ENCODE results near the gene TUBB2A.

DNA sequence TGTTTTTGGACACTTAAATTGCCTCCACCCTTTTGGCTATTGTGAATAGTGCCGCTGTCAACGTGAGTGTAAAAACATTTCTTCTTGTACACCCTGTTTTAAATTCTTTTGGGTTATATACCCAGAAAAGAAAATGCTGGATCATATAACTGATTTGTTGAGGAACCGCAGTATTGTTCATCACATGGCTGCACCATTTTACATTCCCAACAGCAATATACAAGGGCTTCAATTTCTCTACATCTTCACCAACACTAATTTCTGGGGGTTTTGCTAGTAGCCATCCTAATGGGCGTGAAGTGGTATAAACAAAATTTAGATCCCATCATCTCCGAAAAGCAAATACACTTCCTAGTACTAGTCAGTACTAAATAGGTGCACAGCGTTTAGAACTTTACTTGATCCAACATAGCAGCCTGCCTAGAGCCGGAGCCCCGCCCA, 39.4 kb downstream of the TUBB2A start:
- TF ChIP-seq RCOR1 (conservative IDR thresholded peaks at IDR 0.05; ENCODE audit: low read depth, low read length), result no peak
- no peak for TF ChIP-seq POLR2A (IDR thresholded peaks at IDR 0.05; ENCODE audit: low read depth, low read length)
- TF ChIP-seq, protein P1, sequence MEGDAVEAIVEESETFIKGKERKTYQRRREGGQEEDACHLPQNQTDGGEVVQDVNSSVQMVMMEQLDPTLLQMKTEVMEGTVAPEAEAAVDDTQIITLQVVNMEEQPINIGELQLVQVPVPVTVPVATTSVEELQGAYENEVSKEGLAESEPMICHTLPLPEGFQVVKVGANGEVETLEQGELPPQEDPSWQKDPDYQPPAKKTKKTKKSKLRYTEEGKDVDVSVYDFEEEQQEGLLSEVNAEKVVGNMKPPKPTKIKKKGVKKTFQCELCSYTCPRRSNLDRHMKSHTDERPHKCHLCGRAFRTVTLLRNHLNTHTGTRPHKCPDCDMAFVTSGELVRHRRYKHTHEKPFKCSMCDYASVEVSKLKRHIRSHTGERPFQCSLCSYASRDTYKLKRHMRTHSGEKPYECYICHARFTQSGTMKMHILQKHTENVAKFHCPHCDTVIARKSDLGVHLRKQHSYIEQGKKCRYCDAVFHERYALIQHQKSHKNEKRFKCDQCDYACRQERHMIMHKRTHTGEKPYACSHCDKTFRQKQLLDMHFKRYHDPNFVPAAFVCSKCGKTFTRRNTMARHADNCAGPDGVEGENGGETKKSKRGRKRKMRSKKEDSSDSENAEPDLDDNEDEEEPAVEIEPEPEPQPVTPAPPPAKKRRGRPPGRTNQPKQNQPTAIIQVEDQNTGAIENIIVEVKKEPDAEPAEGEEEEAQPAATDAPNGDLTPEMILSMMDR (IDR thresholded peaks at IDR 0.05 in 2 of 3, conservative IDR thresholded peaks at IDR 0.05 in 1 of 3; ENCODE audit: control insufficient read depth in 2 of 3, extremely low read depth in 1 of 3, insufficient read depth in 1 of 3, low read depth in 3 of 3, low read length in 3 of 3), result no peak
- no peak for TF ChIP-seq NFYB (IDR thresholded peaks at IDR 0.05; ENCODE audit: insufficient read depth, low read depth, low read length)
- TF ChIP-seq MXI1 (IDR thresholded peaks at IDR 0.05; ENCODE audit: low read depth, low read length), result no peak
- no peak for TF ChIP-seq JUND (IDR thresholded peaks at IDR 0.05; ENCODE audit: low read depth, low read length)
- TF ChIP-seq ZBTB4 (CRISPR knock-in tag; IDR thresholded peaks at IDR 0.05), result no peak

All from GM12878 (cell line).